GM18907 (cell line): Measurements from ENCODE around the gene GAL3ST2.
"Not testable (repeated sequence)": the region's sequence is repeated elsewhere in the genome, so short reads cannot be mapped to it uniquely, and the experiment has no call there.

ENCODE experiments used
- ATAC-seq: cut with Tn5 transposase; IDR thresholded peaks from one replicate; pipeline ENCODE4 v1.9.1; 2021; ENCODE audit warnings: mild to moderate bottlenecking, moderate library complexity; ENCODE audit not compliant: unreplicated experiment

GAL3ST2 gene

GRCh38 chr2:241791385-241791784, 14.8 kb downstream of the GAL3ST2 start:
- not testable (repeated sequence) for ATAC-seq

GRCh38 chr2:241793385-241793784, 16.8 kb downstream of the GAL3ST2 start:
- no peak for ATAC-seq

GRCh38 chr2:241794250-241794823, 17.7 kb downstream of the GAL3ST2 start:
- no peak for ATAC-seq

- no peak for ATAC-seq
Observed at GRCh38 chr2:241795021-241795999, 18.7 kb downstream of the GAL3ST2 start.

GRCh38 chr2:241796209-241796608, 19.6 kb downstream of the GAL3ST2 start:
- ATAC-seq = no peak

GRCh38 chr2:241796610-241797138, 20.1 kb downstream of the GAL3ST2 start:
- no peak for ATAC-seq

GRCh38 chr2:241797441-241798080, 20.9 kb downstream of the GAL3ST2 start:
- no peak for ATAC-seq

- ATAC-seq = no peak
Observed at GRCh38 chr2:241798081-241798630, 21.5 kb downstream of the GAL3ST2 start.

GRCh38 chr2:241798631-241799521, 22.3 kb downstream of the GAL3ST2 start:
- ATAC-seq = no peak

GRCh38 chr2:241799522-241800197, 23.0 kb downstream of the GAL3ST2 start:
- no peak for ATAC-seq

- not testable (repeated sequence) for ATAC-seq
Observed at GRCh38 chr2:241800198-241800903, 23.7 kb downstream of the GAL3ST2 start.

GRCh38 chr2:241801611-241802420, 25.2 kb downstream of the GAL3ST2 start:
- no peak for ATAC-seq

GRCh38 chr2:241802421-241803318, 26.0 kb downstream of the GAL3ST2 start:
- no peak for ATAC-seq

GRCh38 chr2:241803387-241804325, 27.0 kb downstream of the GAL3ST2 start:
- ATAC-seq = no peak

- no peak for ATAC-seq
Observed at GRCh38 chr2:241804326-241805229, 28.0 kb downstream of the GAL3ST2 start.
